ENCODE data around the gene NOL4L. TPM values are rescaled to one million over a fixed set of nuclear protein-coding genes. Genes with fewer than 3 reads are reported as not detected.

NOL4L gene
- total RNA-seq, 4 donors from 2014 or later, result 5.9 to 20.5 (median 6.9) TPM

DNA sequence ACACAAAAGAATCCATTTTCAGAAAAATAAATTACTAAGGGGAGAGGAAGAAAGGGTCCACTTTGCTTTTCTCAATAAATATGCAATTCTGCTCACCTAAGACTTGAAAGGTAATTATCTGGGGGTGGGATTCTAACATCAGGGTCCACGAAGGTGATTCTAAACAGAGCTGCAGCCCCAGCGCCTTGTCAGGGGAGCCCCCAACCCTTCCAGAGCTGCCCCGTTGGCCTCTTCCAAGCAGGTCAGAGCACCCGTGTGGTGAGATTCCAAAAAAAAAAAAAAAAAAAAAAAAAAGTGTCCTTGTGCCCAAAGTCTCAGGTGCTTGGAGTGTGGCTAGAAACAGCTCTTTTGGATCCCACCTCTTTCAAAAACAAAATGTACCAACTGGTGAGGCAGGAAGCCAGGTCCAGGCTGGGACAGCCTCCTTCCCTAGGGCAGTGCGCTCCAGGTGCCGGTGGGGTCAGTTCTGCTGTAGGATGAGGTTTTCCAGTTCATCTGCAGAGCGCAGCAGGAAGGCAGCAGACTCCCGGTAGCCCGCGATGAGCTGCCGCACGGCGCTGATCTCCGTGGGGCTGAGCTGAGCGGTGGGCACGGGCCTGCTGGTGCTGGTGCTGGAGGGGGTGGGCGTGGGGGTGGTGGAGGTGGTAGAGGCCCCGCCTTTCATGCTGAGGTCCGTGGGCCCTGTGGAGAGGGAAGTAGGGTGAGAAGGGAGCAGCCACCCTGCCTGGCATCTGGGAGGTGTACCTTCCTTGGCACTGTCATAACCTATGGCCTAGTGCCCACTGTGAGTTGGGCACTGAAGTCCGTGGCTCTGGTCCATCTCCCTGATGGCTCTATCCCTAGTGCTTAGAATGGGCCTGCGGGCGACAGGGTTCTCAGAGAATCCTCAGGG lies 137.8 kb downstream of the NOL4L start:
- TF ChIP-seq, protein P1, sequence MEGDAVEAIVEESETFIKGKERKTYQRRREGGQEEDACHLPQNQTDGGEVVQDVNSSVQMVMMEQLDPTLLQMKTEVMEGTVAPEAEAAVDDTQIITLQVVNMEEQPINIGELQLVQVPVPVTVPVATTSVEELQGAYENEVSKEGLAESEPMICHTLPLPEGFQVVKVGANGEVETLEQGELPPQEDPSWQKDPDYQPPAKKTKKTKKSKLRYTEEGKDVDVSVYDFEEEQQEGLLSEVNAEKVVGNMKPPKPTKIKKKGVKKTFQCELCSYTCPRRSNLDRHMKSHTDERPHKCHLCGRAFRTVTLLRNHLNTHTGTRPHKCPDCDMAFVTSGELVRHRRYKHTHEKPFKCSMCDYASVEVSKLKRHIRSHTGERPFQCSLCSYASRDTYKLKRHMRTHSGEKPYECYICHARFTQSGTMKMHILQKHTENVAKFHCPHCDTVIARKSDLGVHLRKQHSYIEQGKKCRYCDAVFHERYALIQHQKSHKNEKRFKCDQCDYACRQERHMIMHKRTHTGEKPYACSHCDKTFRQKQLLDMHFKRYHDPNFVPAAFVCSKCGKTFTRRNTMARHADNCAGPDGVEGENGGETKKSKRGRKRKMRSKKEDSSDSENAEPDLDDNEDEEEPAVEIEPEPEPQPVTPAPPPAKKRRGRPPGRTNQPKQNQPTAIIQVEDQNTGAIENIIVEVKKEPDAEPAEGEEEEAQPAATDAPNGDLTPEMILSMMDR (IDR thresholded peaks at IDR 0.05; ENCODE audit: low read depth), result no peak

DNA sequence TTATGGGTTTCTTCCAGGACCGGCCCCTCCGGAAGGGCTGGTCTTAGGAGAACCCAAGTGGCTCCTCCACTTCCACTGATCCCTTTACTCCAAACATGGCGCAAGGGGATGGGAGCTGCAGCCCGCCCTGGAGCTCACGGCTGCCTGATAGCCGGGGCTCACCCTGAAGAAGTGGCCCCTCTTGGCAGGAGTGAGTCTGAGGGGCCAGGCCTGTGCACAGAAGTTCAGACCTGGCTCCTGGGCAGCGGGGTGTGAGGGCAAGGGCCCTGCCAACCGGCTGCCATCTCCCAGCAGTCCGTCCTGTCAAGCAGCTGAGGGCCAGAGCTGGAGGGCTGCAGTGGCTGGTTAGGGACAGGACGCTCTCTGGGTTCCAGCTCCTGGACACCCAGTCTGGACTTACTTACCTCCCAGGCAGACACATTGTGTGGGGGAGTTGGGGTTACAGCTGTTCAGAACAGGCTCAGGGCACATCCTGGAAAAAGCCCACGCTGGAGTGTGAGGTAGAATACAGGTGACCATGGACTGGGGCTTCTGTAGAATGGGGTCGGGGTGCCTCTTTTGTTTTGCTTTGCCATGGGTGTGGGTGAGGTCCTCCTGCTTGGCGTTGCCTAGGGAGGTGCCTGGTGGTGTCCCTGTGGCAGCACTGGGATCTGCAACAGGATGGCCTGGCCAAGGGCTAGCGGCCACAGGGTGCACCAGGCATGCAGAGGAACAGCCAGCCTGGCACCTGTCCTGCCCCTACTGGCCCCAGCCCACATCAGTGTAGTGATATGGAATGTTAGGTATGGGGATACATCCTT lies 138.6 kb downstream of the NOL4L start:
- TF ChIP-seq, protein P1 (IDR thresholded peaks at IDR 0.05; ENCODE audit: low read depth), result no peak

DNA sequence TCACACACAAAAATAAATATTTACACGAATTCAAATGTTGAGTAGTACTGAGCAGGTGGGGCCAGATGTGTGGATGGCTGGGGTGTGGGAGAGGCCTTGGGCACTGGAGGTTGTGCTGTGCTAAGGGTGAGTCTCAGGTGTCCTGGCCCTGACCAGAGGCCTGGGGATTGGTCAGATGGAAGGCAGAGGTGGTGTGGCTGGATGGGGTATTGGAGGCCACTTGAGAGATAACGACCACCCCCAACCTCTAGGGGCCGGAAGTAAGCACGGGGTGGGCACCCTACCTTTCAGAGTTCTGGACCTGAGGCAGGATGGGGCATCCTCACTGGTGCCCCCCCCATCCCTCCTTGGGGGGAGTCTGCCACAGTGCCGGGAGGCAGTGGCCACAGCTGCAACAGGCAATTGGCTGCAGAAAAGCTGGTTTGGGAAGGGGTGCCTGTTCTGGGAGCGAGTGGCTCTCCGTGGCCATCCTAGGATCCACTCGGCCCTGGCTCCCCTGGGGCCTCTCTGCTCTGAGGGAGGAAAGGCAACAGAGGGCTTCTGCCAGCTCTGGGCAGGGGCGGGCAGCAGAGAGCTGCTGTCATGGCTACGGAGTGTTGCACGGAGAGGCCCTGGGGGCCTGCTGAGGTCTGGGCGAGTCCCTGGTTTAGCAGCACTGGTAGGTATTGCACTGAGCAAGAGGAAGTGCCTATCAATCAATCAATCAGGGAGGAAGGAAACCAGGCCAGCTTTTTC lies 139.4 kb downstream of the NOL4L start:
- TF ChIP-seq, protein P1 (IDR thresholded peaks at IDR 0.05; ENCODE audit: low read depth), result no peak

DNA sequence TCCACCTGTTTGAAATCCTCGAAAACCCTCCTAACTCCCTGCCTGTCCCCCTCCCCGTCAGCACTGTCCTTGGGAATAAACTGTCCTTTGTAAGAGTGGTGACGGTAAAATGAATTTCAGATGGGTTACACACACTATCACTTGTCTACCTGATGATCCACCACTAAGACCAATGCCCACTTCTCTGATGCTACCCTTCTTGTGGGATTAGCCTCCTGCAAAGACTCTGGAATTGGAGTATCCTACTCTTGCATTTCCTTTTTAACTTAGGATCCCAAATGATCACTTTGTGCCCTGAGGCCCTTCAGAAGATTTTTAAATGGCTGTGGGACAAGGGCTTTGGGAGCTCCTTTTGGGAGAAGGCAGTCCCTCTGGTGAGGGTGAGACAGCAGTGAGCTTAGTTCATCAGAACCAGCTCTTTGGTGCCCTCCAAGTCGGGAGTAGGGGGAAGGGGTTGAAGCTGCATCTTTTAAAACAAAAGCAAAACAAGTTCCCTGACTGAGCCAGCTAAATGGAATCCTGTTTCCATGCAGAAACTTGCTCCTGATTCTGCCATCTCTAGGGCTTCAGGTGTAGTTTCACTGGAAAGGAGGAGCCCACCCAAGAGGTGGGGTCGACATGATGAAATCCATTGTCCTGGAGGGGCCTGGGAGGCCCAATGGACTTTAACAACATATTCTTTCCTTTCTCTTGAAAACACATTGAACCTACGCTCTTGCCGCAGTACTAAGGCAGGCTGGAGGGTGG lies 140.5 kb downstream of the NOL4L start:
- TF ChIP-seq, protein P1 (IDR thresholded peaks at IDR 0.05; ENCODE audit: low read depth), result no peak

DNA sequence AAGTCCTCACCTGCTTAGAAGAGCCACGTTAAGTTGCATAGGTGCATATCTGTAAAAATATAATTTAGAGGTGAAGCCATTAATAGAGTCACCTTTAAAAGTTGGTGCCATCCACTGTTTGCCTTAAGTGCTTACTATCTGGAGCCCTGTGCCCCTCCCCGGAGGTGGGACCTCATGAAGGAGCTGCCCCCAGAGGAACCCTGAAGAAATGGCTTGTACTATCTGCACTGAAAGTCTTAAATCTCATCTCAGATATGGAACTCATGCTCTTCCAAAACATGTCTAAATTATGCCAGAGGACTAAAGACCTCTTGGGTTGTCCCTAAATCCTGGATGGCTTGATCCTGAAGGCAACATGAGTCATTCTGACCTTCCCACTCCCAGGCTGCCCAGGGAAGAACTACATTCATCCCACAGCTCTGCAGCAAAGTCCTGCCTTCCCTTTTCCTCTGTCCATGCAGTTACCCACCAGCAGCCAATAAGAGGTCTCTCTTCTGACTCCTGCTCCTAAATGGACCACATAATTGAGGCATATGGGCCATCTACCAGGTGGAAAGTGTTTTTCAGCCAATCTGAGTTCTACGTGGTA lies 141.7 kb downstream of the NOL4L start:
- TF ChIP-seq, protein P1 (IDR thresholded peaks at IDR 0.05; ENCODE audit: low read depth), result no peak

DNA sequence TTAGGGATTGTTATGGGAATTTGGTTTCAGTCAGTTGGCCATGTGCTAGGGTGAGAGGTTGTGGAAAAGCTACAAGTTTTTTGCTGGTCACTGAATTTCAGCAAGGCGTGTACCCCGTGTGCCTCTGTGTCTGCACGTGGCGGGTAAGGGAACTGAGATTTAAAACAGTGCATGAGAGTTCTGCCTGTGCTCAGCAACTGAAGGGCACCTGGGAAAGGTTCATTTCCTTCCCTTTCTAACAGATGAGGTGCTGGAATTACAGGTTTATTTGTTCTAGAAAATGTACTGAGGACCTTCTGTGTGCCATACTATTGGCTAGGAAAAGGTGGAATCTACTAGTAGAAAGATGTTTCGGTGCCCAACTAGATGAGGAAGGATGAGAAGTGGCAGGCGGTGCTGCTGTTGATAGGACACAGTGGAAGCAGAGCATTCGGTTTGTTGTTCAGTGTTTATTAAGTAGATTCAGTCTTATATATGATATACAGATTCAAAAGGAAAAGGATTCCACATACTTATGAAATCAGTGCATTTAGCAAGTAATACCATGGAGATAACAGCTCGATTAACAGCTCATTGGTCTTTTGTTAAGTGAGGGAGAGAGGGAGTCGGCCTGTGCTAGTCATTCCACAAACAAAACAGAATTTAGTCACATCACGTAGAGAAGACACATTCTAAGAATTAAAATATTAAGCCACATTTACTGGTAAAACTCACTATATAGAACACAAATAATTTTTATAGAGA lies 142.3 kb downstream of the NOL4L start:
- TF ChIP-seq, protein P1 (IDR thresholded peaks at IDR 0.05; ENCODE audit: low read depth), result no peak
